ENCODE measurements around the gene UPP2.

DNA sequence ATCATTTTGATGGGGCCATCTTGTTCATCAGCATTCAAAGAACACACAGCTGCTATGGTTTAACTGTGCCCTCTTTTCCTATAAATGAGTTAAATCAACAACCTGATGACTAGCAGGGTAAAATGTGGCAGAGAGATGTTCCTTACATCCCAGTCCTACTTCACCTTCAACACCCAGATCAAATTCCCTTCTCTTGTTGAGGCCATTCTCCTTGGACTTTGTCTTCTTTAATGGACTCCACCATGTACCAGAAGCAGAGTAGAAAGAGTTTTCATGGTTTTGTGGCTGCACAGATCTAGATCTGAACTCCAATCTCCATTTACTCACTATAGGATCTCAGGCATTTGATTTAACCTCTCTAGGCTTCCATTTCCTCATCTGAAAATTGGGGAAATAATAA, 6.4 kb upstream of the UPP2 start:
- TF ChIP-seq, protein P1, sequence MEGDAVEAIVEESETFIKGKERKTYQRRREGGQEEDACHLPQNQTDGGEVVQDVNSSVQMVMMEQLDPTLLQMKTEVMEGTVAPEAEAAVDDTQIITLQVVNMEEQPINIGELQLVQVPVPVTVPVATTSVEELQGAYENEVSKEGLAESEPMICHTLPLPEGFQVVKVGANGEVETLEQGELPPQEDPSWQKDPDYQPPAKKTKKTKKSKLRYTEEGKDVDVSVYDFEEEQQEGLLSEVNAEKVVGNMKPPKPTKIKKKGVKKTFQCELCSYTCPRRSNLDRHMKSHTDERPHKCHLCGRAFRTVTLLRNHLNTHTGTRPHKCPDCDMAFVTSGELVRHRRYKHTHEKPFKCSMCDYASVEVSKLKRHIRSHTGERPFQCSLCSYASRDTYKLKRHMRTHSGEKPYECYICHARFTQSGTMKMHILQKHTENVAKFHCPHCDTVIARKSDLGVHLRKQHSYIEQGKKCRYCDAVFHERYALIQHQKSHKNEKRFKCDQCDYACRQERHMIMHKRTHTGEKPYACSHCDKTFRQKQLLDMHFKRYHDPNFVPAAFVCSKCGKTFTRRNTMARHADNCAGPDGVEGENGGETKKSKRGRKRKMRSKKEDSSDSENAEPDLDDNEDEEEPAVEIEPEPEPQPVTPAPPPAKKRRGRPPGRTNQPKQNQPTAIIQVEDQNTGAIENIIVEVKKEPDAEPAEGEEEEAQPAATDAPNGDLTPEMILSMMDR (conservative IDR thresholded peaks at IDR 0.05; ENCODE audit: low read depth, low read length): no peak
- TF ChIP-seq EZH2 (IDR thresholded peaks at IDR 0.05; ENCODE audit: borderline replicate concordance, low read depth, low read length, poor library complexity, severe bottlenecking): no peak

Measured in A673 (cell line).